ENCODE data around the gene GPR179.

GRCh38 chr17:38320482-38320881 lies 23.3 kb downstream of the GPR179 start:
- TF ChIP-seq CTCF (IDR thresholded peaks at IDR 0.05; ENCODE audit: extremely low read depth in 1 of 2, insufficient read depth in 1 of 2, low read depth in 1 of 2, low read length in 2 of 2) (no peak), FOS (IDR thresholded peaks at IDR 0.05; ENCODE audit: borderline replicate concordance, insufficient read depth, low read length) (no peak), EZH2 (IDR thresholded peaks at IDR 0.05; ENCODE audit: borderline replicate concordance, low read depth, low read length, severe bottlenecking) (no peak), POLR2A (IDR thresholded peaks at IDR 0.05; ENCODE audit: low read depth, low read length) (no peak), POLR2AphosphoS5 (IDR thresholded peaks at IDR 0.05; ENCODE audit: insufficient read depth, low read depth, low read length) (no peak), GATA2 (IDR thresholded peaks at IDR 0.05; ENCODE audit: insufficient read depth, insufficient read length, low read depth, low read length) (no peak)

All from endothelial cell of umbilical vein (primary cell).